ENCODE data around the gene NACA2.
"Not testable (repeated sequence)": the region's sequence is repeated elsewhere in the genome, so short reads cannot be mapped to it uniquely, and the experiment has no call there.

Gene NACA2

GRCh38 chr17:61599608-61600007 is 8.6 kb upstream of the NACA2 start:
- DNase-seq (ENCODE audit: low read depth, low spot score): no peak

DNA sequence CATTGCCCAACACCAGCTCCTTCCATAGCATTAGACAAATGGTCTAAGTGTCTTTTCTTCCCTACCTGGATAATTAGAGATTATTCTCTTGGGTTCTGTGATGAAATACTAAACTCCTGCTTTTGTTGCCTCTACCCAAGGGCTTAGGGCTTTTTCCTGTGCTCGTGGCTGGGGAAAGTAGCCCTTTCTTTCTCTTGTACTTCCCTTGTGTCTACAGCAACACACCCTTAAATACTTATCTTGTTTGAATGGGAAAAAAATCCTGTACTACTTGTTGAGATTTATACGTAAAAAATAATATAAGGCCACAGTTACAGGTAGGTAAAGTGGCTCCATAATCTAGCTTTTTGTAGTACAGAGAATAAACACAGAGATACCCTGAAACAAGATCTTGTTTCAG is 7.0 kb upstream of the NACA2 start:
- no peak for DNase-seq (ENCODE audit: low read depth, low spot score)

DNA sequence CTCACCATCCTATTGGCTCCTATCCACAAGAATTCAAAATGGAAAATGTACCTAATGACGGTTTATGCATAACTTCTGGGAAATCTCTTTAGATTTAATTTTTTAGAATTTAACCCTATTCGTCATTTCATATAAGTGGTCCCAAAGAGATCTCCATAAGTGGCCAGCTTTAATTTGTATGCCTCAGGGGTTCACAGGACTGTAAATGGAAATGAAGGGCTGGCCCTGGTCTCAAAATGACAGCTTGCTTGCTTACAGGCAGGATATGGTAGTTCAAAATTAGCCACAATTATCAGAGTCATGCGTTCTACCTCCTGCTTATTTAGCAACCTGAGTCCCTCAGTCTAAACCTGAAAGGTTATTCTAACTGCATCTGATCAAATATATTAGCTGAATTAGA is 6.6 kb upstream of the NACA2 start:
- no peak for DNase-seq (ENCODE audit: low read depth, low spot score)

GRCh38 chr17:61595418-61596186 is 4.6 kb upstream of the NACA2 start:
- no peak for DNase-seq (ENCODE audit: low read depth, low spot score)

GRCh38 chr17:61594294-61594825 is 3.3 kb upstream of the NACA2 start:
- no peak for DNase-seq (ENCODE audit: low read depth, low spot score)

DNA sequence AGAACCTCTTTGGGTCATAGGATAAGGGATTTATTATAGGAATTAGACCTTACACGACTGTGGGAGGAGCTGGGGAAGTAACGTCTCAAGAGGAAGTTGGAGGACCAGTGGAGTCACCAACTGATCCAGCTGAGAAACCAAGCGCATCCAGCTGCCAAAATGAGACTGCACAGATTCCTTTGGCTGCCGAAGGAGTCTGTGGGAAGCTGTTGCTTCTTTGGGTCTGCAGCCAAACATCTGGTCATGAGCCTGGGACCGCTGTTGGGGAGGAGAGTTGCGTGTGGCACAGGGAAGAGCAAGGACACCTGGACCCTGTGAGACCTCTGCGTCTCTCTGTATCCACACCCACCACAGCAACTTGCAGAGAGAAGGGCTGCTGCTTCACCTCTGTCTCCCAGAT is 2.4 kb upstream of the NACA2 start:
- no peak for DNase-seq (ENCODE audit: low read depth, low spot score)

- no peak for DNase-seq (ENCODE audit: low read depth, low spot score)
These were observed 911 bp upstream of the NACA2 start for GRCh38 chr17:61591930-61592329.

DNA sequence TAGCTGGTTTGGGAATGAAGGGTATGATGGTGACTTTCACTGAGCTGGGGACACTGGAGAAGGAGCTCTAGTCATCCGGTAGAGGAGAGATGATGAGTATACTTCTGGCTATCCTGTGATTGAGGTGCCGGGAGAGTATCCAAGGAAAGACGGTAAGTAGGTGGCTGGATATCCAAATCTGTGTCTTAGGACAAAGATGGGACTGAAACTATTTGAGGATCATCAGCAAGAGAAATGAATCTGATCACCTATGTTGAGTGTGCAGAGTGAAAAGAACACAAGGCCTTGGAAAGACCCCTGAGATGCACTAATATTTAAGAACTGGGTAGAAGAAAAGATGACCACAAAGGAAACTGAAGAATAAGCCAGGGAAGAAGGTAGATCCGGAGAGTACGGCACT is 1.0 kb downstream of the NACA2 start:
- DNase-seq (ENCODE audit: low read depth, low spot score): no peak

DNA sequence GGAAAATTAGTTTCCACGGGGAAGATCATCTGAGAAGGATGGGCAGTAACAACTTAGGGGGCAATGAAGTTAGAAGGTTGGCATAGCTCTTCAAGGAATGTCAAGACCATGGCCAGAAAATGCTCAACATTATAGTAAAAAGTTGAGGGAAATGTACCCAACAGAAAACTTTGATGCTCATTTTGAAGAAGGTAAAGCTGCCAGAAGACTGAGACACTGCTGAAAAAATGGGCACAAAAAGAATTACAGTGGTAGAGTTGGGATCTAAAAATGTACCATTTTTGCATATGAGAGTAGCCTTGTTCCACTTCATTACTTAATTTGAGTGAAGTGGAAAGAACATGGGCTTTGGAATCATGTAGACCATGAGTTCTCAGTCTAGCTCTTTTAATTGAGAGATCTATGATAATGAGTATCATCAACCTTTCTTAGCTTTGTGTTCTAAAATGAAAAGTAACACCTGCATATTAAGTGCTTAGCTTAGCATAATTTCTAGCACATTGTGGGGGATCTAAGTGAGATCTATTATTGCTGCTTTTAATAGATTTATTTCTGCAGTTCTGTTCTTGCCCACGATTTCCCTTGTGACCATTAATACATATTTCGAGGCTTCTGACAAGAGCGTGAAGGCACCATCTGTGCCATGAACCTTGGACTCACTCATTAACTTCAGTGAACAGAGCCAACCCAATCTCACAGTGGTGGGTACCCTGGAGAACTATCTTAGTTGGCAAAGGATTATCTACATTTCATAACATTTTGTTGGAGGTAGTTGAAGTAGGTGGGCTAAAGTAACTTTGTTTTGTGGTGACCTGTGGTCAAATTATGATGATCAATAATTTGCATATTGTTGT is 3.0 kb downstream of the NACA2 start:
- DNase-seq (ENCODE audit: low read depth, low spot score): no peak

GRCh38 chr17:61587242-61587641 is 3.8 kb downstream of the NACA2 start:
- no peak for DNase-seq (ENCODE audit: low read depth, low spot score)

DNA sequence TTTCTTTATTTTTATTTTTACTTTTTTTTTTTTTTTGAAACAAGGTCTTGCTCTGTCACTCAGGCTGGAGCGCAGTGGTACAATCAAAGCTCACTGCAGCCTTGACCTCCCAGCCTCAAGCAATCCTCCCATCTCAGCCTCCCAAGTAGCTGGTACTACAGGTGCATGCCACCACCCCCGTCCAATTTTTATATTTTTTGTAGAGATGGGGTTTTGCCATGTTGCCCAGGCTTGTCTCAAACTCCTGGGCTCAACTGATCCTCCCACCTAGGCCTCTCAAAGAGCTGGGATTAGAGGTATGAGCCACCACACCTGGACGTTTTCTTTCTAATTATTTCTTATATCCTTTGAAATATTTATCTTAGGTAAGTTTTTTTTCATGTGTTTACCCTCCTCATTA is 4.4 kb downstream of the NACA2 start:
- not testable (repeated sequence) for DNase-seq (ENCODE audit: low read depth, low spot score)

DNA sequence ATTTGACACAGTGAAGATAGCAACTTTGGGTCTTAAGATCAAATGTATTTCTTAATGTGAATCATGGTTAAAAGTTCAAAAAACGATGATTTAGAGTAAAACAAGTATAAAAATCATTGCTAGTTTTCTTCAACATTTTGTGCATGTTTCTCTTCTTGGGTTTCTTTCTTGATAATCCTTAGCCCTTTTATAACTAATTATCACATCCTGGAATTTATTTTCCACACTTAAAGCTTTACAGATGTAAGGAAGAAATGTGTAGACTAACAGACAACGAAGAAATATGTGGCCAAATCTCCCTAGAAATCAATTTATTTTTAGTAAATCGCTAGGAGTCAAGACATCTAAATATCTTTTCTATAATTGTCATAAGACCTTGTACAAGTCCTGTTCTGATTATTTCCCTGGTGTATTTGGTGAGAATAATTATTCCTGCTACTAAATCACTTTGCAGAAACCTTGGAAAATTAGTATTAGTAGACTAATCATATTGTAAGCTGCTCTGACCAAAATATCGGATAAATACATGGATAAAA is 4.9 kb downstream of the NACA2 start:
- DNase-seq (ENCODE audit: low read depth, low spot score): no peak

GRCh38 chr17:61584866-61585265 is 6.2 kb downstream of the NACA2 start:
- no peak for DNase-seq (ENCODE audit: low read depth, low spot score)

DNA sequence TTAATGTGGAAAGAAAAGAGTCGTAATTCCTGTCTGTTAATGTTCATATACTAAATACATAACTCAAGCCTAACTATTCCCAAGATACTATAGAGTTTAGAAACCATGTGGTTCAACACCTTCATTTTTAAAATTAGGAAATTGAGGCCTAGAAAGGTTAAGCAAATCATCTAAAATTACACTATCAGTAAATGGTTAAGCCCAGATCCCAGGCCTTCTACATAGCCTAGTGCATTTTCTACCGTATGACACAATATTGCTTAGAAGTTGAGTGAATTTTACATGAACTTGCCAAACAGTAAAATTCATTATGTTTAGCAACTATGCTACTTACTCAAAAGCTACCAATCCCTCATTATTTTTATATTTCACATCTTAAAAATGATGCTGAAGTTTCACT is 6.8 kb downstream of the NACA2 start:
- DNase-seq (ENCODE audit: low read depth, low spot score): no peak

- DNase-seq (ENCODE audit: low read depth, low spot score): no peak
These were observed 7.3 kb downstream of the NACA2 start for GRCh38 chr17:61583660-61584264.

GRCh38 chr17:61583242-61583641 is 7.8 kb downstream of the NACA2 start:
- peak; percentile 26 for DNase-seq (ENCODE audit: low read depth, low spot score)

GRCh38 chr17:61582593-61582992 is 8.4 kb downstream of the NACA2 start:
- no peak for DNase-seq (ENCODE audit: low read depth, low spot score)

DNA sequence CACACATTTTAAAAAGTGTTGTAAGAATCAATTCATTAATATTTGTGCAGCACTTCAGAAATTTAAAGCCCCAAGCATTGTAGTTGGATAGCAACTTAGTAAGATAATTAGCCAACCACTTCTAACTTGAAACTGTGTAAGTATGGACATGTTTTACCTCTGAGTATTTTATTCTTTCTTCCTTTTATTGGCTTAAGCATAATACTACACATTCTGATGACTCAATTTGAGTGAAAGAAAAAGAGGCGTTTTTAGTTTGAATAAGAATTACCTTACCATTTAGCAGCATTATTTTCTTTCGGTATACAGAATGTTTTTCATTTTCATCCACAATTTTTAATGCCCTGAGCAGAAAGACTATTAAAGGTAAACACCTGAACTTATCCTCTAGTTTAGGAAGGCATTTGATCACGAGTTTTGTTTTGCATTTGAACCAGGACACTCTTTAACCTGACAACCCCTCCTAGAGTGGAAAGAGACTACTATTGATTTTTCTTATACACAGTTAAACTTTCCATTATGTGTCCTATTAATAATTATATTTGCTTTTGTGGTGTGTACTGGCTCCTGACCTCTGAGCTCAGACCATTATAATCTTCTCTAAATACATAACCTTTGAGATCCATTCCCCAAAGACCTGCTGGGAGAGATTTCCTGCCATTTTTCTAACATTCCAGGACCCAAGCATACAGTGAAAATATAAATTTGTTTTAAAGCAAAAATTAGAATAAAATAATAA is 9.2 kb downstream of the NACA2 start:
- DNase-seq (ENCODE audit: low read depth, low spot score): no peak

DNA sequence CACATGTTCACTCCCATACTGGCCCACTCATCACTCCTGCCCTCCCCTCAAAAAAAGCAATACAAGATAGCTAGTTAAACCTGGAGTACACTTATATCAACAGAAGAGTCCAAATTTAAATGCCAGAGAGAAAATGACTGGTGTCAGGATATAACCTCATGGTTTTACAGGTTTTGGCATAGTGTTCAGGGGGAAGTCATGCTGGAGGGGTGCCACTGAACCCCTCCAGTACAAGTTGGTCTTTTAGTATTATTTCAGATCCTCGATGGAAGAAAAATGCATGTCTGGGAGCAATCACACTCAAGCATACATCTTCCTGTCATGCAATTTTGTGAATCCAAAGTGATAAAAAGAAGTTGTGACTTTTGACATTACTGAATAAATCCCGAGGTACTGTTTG is 10.5 kb downstream of the NACA2 start:
- no peak for DNase-seq (ENCODE audit: low read depth, low spot score)

GRCh38 chr17:61579961-61580360 is 11.1 kb downstream of the NACA2 start:
- no peak for DNase-seq (ENCODE audit: low read depth, low spot score)

DNA sequence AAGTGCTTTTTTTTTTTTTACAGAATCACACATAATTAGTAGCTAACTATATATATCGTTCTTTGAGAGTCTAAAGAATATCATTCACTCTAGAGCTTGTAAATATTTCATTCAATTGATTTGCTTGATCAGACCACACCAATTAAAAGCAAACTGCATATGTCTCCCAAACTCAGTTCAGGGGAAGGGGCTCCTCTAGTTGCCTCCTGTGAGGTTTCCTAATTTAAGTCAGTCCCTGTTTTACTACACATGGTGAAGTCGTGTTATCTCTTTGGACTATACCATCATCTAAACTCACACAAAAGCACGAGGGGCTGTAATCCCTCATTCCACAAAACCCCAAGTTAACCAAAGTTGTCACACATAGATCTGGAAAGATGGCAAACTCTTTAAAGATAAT is 11.7 kb downstream of the NACA2 start:
- no peak for DNase-seq (ENCODE audit: low read depth, low spot score)
